ENCODE measurements around the gene SMARCA4.

DNA sequence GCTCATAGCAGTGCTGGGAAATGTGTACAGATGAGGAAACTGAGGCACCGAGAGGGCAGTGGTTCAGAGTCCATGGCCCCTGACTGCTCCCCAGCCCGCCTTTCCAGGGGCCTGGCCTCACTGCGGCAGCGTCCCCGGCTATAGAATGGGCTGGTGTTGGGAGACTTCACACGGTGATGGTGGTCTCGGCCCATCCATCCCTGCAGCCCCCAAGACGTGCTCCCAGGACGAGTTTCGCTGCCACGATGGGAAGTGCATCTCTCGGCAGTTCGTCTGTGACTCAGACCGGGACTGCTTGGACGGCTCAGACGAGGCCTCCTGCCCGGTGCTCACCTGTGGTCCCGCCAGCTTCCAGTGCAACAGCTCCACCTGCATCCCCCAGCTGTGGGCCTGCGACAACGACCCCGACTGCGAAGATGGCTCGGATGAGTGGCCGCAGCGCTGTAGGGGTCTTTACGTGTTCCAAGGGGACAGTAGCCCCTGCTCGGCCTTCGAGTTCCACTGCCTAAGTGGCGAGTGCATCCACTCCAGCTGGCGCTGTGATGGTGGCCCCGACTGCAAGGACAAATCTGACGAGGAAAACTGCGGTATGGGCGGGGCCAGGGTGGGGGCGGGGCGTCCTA, 144.3 kb downstream of the SMARCA4 start:
- TF ChIP-seq, protein P1, sequence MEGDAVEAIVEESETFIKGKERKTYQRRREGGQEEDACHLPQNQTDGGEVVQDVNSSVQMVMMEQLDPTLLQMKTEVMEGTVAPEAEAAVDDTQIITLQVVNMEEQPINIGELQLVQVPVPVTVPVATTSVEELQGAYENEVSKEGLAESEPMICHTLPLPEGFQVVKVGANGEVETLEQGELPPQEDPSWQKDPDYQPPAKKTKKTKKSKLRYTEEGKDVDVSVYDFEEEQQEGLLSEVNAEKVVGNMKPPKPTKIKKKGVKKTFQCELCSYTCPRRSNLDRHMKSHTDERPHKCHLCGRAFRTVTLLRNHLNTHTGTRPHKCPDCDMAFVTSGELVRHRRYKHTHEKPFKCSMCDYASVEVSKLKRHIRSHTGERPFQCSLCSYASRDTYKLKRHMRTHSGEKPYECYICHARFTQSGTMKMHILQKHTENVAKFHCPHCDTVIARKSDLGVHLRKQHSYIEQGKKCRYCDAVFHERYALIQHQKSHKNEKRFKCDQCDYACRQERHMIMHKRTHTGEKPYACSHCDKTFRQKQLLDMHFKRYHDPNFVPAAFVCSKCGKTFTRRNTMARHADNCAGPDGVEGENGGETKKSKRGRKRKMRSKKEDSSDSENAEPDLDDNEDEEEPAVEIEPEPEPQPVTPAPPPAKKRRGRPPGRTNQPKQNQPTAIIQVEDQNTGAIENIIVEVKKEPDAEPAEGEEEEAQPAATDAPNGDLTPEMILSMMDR (IDR thresholded peaks at IDR 0.05; ENCODE audit: low read depth, low read length, missing input control), result no peak
- TF ChIP-seq RAD21 (IDR thresholded peaks at IDR 0.05) (no peak), YY1 (IDR thresholded peaks at IDR 0.05) (no peak), FOXA2 (IDR thresholded peaks at IDR 0.05) (no peak), JUND (IDR thresholded peaks at IDR 0.05) (no peak), GABPA (IDR thresholded peaks at IDR 0.05 in 1 of 2, conservative IDR thresholded peaks at IDR 0.05 in 1 of 2) (no peak), TAF1 (conservative IDR thresholded peaks at IDR 0.05) (no peak), FOXA1 (IDR thresholded peaks at IDR 0.05) (no peak), SP1 (IDR thresholded peaks at IDR 0.05) (no peak), RXRA (IDR thresholded peaks at IDR 0.05) (no peak)
- TF ChIP-seq, protein P2, sequence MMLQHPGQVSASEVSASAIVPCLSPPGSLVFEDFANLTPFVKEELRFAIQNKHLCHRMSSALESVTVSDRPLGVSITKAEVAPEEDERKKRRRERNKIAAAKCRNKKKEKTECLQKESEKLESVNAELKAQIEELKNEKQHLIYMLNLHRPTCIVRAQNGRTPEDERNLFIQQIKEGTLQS (IDR thresholded peaks at IDR 0.05), result no peak
- TF ChIP-seq, protein P3, sequence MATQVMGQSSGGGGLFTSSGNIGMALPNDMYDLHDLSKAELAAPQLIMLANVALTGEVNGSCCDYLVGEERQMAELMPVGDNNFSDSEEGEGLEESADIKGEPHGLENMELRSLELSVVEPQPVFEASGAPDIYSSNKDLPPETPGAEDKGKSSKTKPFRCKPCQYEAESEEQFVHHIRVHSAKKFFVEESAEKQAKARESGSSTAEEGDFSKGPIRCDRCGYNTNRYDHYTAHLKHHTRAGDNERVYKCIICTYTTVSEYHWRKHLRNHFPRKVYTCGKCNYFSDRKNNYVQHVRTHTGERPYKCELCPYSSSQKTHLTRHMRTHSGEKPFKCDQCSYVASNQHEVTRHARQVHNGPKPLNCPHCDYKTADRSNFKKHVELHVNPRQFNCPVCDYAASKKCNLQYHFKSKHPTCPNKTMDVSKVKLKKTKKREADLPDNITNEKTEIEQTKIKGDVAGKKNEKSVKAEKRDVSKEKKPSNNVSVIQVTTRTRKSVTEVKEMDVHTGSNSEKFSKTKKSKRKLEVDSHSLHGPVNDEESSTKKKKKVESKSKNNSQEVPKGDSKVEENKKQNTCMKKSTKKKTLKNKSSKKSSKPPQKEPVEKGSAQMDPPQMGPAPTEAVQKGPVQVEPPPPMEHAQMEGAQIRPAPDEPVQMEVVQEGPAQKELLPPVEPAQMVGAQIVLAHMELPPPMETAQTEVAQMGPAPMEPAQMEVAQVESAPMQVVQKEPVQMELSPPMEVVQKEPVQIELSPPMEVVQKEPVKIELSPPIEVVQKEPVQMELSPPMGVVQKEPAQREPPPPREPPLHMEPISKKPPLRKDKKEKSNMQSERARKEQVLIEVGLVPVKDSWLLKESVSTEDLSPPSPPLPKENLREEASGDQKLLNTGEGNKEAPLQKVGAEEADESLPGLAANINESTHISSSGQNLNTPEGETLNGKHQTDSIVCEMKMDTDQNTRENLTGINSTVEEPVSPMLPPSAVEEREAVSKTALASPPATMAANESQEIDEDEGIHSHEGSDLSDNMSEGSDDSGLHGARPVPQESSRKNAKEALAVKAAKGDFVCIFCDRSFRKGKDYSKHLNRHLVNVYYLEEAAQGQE (IDR thresholded peaks at IDR 0.05), result no peak
- TF ChIP-seq, protein P4, sequence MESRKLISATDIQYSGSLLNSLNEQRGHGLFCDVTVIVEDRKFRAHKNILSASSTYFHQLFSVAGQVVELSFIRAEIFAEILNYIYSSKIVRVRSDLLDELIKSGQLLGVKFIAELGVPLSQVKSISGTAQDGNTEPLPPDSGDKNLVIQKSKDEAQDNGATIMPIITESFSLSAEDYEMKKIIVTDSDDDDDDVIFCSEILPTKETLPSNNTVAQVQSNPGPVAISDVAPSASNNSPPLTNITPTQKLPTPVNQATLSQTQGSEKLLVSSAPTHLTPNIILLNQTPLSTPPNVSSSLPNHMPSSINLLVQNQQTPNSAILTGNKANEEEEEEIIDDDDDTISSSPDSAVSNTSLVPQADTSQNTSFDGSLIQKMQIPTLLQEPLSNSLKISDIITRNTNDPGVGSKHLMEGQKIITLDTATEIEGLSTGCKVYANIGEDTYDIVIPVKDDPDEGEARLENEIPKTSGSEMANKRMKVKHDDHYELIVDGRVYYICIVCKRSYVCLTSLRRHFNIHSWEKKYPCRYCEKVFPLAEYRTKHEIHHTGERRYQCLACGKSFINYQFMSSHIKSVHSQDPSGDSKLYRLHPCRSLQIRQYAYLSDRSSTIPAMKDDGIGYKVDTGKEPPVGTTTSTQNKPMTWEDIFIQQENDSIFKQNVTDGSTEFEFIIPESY (IDR thresholded peaks at IDR 0.05), result no peak
- TF ChIP-seq, protein P5, sequence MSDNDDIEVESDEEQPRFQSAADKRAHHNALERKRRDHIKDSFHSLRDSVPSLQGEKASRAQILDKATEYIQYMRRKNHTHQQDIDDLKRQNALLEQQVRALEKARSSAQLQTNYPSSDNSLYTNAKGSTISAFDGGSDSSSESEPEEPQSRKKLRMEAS (IDR thresholded peaks at IDR 0.05), result no peak

All from liver (tissue), 3 donors.